OCI-LY1 (cell line): ENCODE results near the gene EPB41L1.

Experiments
- H2AFZ ChIP-seq: fragments of 200-600 bp; sonication (generic), shearing (Covaris generic); 2 replicates; pipeline ENCODE4 v1.6.0; 2014; ENCODE audit warnings: antibody characterized with exemption, mild to moderate bottlenecking, low read length
- H3F3A ChIP-seq: fragments of 200-600 bp; sonication (generic), shearing (Covaris generic); 2 replicates; pipeline ENCODE4 v1.6.0; 2014; ENCODE audit warnings: mild to moderate bottlenecking, antibody characterized with exemption, low read length, moderate library complexity; ENCODE audit not compliant: insufficient read depth
- H3K27ac ChIP-seq: fragments of 200-600 bp; sonication (generic); 2 replicates; pipeline ENCODE4 v1.5.1; 2014; ENCODE audit warnings: low read length, mixed run types, mild to moderate bottlenecking, low read depth; ENCODE audit not compliant: poor library complexity, severe bottlenecking
- H3K27me3 ChIP-seq: fragments of 200-600 bp; sonication (generic); 2 replicates; pipeline ENCODE4 v1.6.0; 2014; ENCODE audit warnings: antibody characterized with exemption, mild to moderate bottlenecking, low read length, moderate library complexity; ENCODE audit not compliant: insufficient read depth
- H3K36me3 ChIP-seq: fragments of 200-600 bp; sonication (generic); 2 replicates; pipeline ENCODE4 v1.6.1; 2014; ENCODE audit warnings: mild to moderate bottlenecking, antibody characterized with exemption, low read length, moderate library complexity, mixed read lengths; ENCODE audit not compliant: insufficient read depth
- H3K4me1 ChIP-seq: fragments of 200-600 bp; sonication (generic); 2 replicates; pipeline ENCODE4 v1.5.1; 2014; ENCODE audit warnings: mild to moderate bottlenecking, low read length, moderate library complexity; ENCODE audit not compliant: insufficient read depth, severe bottlenecking
- H3K4me2 ChIP-seq: fragments of 200-600 bp; sonication (generic), shearing (Covaris generic); 2 replicates; pipeline ENCODE4 v1.6.1; 2014; ENCODE audit warnings: low read length
- H3K4me3 ChIP-seq: fragments of 200-600 bp; sonication (generic); 2 replicates; pipeline ENCODE4 v1.5.1; 2014; ENCODE audit warnings: low read length, low read depth, mild to moderate bottlenecking, mixed read lengths; ENCODE audit not compliant: poor library complexity, severe bottlenecking
- H3K79me2 ChIP-seq: fragments of 200-600 bp; shearing (Covaris generic); 2 replicates; pipeline ENCODE4 v1.6.1; 2016; ENCODE audit warnings: mixed run types, low read length, mixed read lengths; ENCODE audit not compliant: insufficient read depth
- H3K9ac ChIP-seq: fragments of 200-600 bp; sonication (generic), shearing (Covaris generic); 2 replicates; pipeline ENCODE4 v1.6.1; 2014; ENCODE audit warnings: mild to moderate bottlenecking, low read length, mixed read lengths
- H3K9me2 ChIP-seq: fragments of 200-600 bp; sonication (generic), shearing (Covaris generic); 2 replicates; pipeline ENCODE4 v1.6.1; 2014; ENCODE audit warnings: low read depth, mild to moderate bottlenecking, low read length, mixed read lengths
- H3K9me3 ChIP-seq: fragments of 200-600 bp; shearing (Covaris generic); 2 replicates; pipeline ENCODE4 v1.6.1; 2014; ENCODE audit warnings: low read length, mixed read lengths
- H4K20me1 ChIP-seq: fragments of 200-600 bp; sonication (generic), shearing (Covaris generic); 2 replicates; pipeline ENCODE4 v1.6.0; 2016; ENCODE audit warnings: mild to moderate bottlenecking, low read length; ENCODE audit not compliant: insufficient read depth
- CTCF ChIP-seq: fragments of 200-600 bp; sonication (generic), shearing (Covaris generic); IDR thresholded peaks from 2 replicates; pipeline ENCODE4 v1.5.1; 2017; ENCODE audit warnings: mild to moderate bottlenecking, antibody characterized with exemption, low read length, moderate library complexity, mixed read lengths
- EZH2 ChIP-seq: fragments of 200-600 bp; sonication (generic), shearing (Covaris generic); IDR thresholded peaks from 2 replicates; pipeline ENCODE4 v1.8.0; 2017; ENCODE audit warnings: borderline replicate concordance, mixed run types, mild to moderate bottlenecking, antibody characterized with exemption, low read length, moderate library complexity, mixed read lengths

The EPB41L1 gene

DNA sequence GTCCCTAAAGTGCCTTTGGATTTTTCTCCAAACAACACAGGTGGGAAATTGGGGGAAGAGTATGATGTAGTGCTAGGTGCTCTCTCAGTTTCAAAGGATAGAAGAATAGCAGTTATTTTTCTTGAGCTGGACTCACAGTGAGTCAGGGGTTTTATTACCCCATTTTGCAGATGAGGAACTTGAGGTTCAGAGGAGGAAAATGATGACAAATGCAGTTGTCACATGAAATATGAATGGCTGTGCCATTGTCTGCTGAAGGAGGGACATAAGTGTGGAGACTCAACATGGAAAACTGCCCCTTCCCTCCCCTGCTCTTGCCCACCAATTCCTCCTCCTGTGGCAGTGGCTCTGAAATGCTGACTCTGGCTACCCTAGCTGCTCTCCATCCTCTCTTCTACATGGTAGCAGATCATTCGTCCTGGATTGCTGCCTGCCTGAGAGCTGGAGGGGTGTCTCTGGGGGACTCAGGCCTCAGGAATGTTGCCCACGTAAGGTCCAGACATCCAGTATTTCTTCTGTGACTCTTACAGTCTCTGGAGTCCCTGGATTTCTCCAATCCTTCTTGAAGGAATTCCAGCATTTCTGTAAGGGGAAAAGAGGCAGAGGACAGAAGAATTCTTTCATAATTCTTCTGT lies 37.6 kb upstream of the EPB41L1 start:
- Histone ChIP-seq H3K27ac (no peak overlapping the region), H3K9ac (no peak overlapping the region), H3K9me2 (no peaks in the 10 kb centered on the region), H3K36me3 (no peaks in the 10 kb centered on the region), H3K4me2 (no peak overlapping the region), H3K9me3 (no peaks in the 10 kb centered on the region), H3F3A (no peaks in the 10 kb centered on the region), H3K4me1 (no peaks in the 10 kb centered on the region), H3K27me3 (no peaks in the 10 kb centered on the region), H4K20me1 (no peaks in the 10 kb centered on the region), H3K4me3 (no peak overlapping the region), H3K79me2 (no peaks in the 10 kb centered on the region), H2AFZ (no peak overlapping the region)
- TF ChIP-seq EZH2, result no peak
- TF ChIP-seq CTCF, result no peak

GRCh38 chr20:36117638-36118037 lies 36.9 kb upstream of the EPB41L1 start:
- Histone ChIP-seq H3K4me3 (no peak overlapping the region), H3K27me3 (no peaks in the 10 kb centered on the region), H3K4me2 (no peak overlapping the region), H2AFZ (no peak overlapping the region), H3K79me2 (no peaks in the 10 kb centered on the region), H3K27ac (no peak overlapping the region), H3K9me3 (no peaks in the 10 kb centered on the region), H3K9me2 (no peaks in the 10 kb centered on the region), H3K36me3 (no peaks in the 10 kb centered on the region), H3K4me1 (no peaks in the 10 kb centered on the region), H3F3A (no peaks in the 10 kb centered on the region), H4K20me1 (no peaks in the 10 kb centered on the region), H3K9ac (no peak overlapping the region)
- no peak for TF ChIP-seq CTCF
- TF ChIP-seq EZH2, result no peak

- Histone ChIP-seq H3K9ac (no peak overlapping the region), H3K36me3 (no peaks in the 10 kb centered on the region), H3K27me3 (no peaks in the 10 kb centered on the region), H3F3A (no peaks in the 10 kb centered on the region), H3K27ac (no peak overlapping the region), H3K4me3 (no peak overlapping the region), H3K9me3 (no peaks in the 10 kb centered on the region), H3K79me2 (no peaks in the 10 kb centered on the region), H2AFZ (no peak overlapping the region), H3K9me2 (no peaks in the 10 kb centered on the region), H3K4me1 (no peaks in the 10 kb centered on the region), H3K4me2 (no peak overlapping the region), H4K20me1 (no peaks in the 10 kb centered on the region)
- TF ChIP-seq EZH2 (no peak), CTCF (no peak)
These were observed 36.2 kb upstream of the EPB41L1 start for GRCh38 chr20:36118371-36118770.
